HepG2 (cell line): ENCODE results near the gene PTH1R. TPM values are rescaled to one million over a fixed set of nuclear protein-coding genes. Genes with fewer than 3 reads are reported as not detected.

ENCODE experiments used
- ATAC-seq: fragments of 200-7000 bp; cut with Tn5 transposase; 3 replicates; pipeline ENCODE4 v1.9.1; 2020; ENCODE audit warnings: mild to moderate bottlenecking, moderate library complexity
- BruUV-seq: library from RNA; stranded (reverse); fragments of 400-500 nt; replicated peaks from 2 replicates; lab custom pipeline; 2021; lab: Mats Ljungman, UMichigan
- CTCF ChIA-PET: fragments of 300-600 bp; formaldehyde crosslinking; extraction: SDS; loops from one replicate; lab custom pipeline; 2021; ENCODE audit warnings: low total read pairs, inconsistent platforms, low intra/inter-chr PET ratio; lab: Yijun Ruan, JAX
- POLR2A ChIA-PET: fragments of 350-600 bp; sonication (Branson Sonifier 250); formaldehyde crosslinking; loops from one replicate; lab custom pipeline; 2020; ENCODE audit warnings: antibody characterized with exemption, inconsistent platforms; lab: Yijun Ruan, JAX
- DNase-seq: peaks from one replicate; pipeline ENCODE4 v3.0.0-alpha.2; 2015; ENCODE audit warnings: low spot score
- FAIRE-seq: peaks from 3 replicates; lab custom pipeline; 2011; peaks lifted over from hg19 to GRCh38; lab: Jason Lieb, UNC
- H2AFZ ChIP-seq: one replicate; pipeline ENCODE4 v1.6.1; 2011; ENCODE audit warnings: low read length, inconsistent platforms
- H3K27ac ChIP-seq: fragments of 300-600 bp; 3 replicates; pipeline ENCODE4 v1.8.0; 2011; ENCODE audit warnings: mixed run types, mild to moderate bottlenecking, mixed read lengths, low read length, inconsistent platforms; ENCODE audit not compliant: insufficient read depth; ENCODE audit errors: extremely low read length
- H3K27me3 ChIP-seq, 2 experiments: fragments of 200-600 bp in 1 of 2; 2 replicates in 1 of 2; 3 replicates in 1 of 2; pipeline versions ENCODE4 v1.6.0 to v1.8.0; 2011; ENCODE audit warnings: low read length in 2 of 2, mild to moderate bottlenecking in 2 of 2, moderate library complexity in 2 of 2, inconsistent platforms in 1 of 2; ENCODE audit not compliant: insufficient read depth in 2 of 2, control insufficient read depth in 1 of 2
- H3K36me3 ChIP-seq, 2 experiments: fragments of 200-600 bp in 1 of 2; replicated peaks in 1 of 2; 2 replicates in 1 of 2; 3 replicates in 1 of 2; pipeline versions ENCODE4 v1.5.1 to v1.8.0; 2011; ENCODE audit warnings: low read length in 2 of 2, inconsistent platforms in 1 of 2; ENCODE audit not compliant: insufficient read depth in 2 of 2, control insufficient read depth in 1 of 2
- H3K4me1 ChIP-seq: 2 replicates; pipeline ENCODE4 v1.5.1; 2012; ENCODE audit warnings: low read length, inconsistent platforms; ENCODE audit not compliant: insufficient read depth
- H3K4me2 ChIP-seq: 2 replicates; pipeline ENCODE4 v1.6.0; 2011; ENCODE audit warnings: low read depth, low read length, inconsistent platforms
- H3K4me3 ChIP-seq, 3 experiments: fragments of 200-600 bp in 1 of 3; sonication (generic), shearing (Covaris generic) in 1 of 3; replicated peaks in 1 of 3; 2 replicates each; pipeline ENCODE4 v1.5.1; 2011 to 2016; ENCODE audit warnings: low read length in 3 of 3, inconsistent platforms in 2 of 3, low read depth in 2 of 3, mild to moderate bottlenecking in 2 of 3, control low read depth in 1 of 3, mixed read lengths in 1 of 3; ENCODE audit not compliant: insufficient read depth in 1 of 3
- H3K79me2 ChIP-seq: one replicate; pipeline ENCODE4 v1.6.1; 2011; ENCODE audit warnings: low read length, inconsistent platforms; ENCODE audit not compliant: insufficient read depth
- H3K9ac ChIP-seq: 2 replicates; pipeline ENCODE4 v1.6.0; 2011; ENCODE audit warnings: mild to moderate bottlenecking, low read depth, low read length, inconsistent platforms; ENCODE audit not compliant: insufficient read depth
- H3K9me3 ChIP-seq: 2 replicates; pipeline ENCODE4 v1.5.1; 2012; ENCODE audit warnings: mild to moderate bottlenecking, low read length
- H4K20me1 ChIP-seq: 2 replicates; pipeline ENCODE4 v1.6.0; 2011; ENCODE audit warnings: inconsistent platforms, mild to moderate bottlenecking, low read length, moderate library complexity; ENCODE audit not compliant: insufficient read depth
- BCL6 ChIP-seq: IDR thresholded peaks from 2 replicates; pipeline ENCODE4 v1.6.1; 2016; ENCODE audit warnings: missing genetic modification reagents, missing compliant biosample characterization
- ERF ChIP-seq: IDR thresholded peaks from 2 replicates; pipeline ENCODE4 v1.6.1; 2018; ENCODE audit warnings: missing biosample characterization, missing genetic modification reagents
- HDAC1 ChIP-seq: sonication (generic); formaldehyde crosslinking; IDR thresholded peaks from 2 replicates; pipeline ENCODE4 v1.5.1; 2020; ENCODE audit warnings: mild to moderate bottlenecking, missing genetic modification reagents
- HMG20A ChIP-seq: IDR thresholded peaks from 2 replicates; pipeline ENCODE4 v1.6.1; 2016; ENCODE audit warnings: borderline replicate concordance
- MBNL3 ChIP-seq: fragments of 250-450 bp; sonication (Bioruptor Pico); conservative IDR thresholded peaks from 2 replicates; pipeline ENCODE4 v1.8.0; 2022; ENCODE audit warnings: mild to moderate bottlenecking, inconsistent platforms
- RBM22 ChIP-seq: fragments of 200-400 bp; formaldehyde crosslinking; optimal IDR thresholded peaks from 2 replicates; pipeline ENCODE3; 2017; ENCODE audit warnings: mild to moderate bottlenecking, low read length, moderate library complexity
- TBX3 ChIP-seq: fragments of 450-650 bp; IDR thresholded peaks from 2 replicates; pipeline ENCODE4 v1.6.1; 2017; ENCODE audit warnings: antibody characterized with exemption, mild to moderate bottlenecking, inconsistent platforms, borderline replicate concordance
- TCF7 ChIP-seq: sonication (generic); IDR thresholded peaks from 2 replicates; pipeline ENCODE4 v1.6.1; 2016; ENCODE audit warnings: antibody characterized with exemption, low read depth
- TEF ChIP-seq: sonication (generic); formaldehyde crosslinking; IDR thresholded peaks from 2 replicates; pipeline ENCODE4 v1.5.0; 2020; ENCODE audit warnings: missing genetic modification reagents
- TRAFD1 ChIP-seq: sonication (generic); formaldehyde crosslinking; IDR thresholded peaks from 2 replicates; pipeline ENCODE4 v1.5.1; 2020; ENCODE audit warnings: missing genetic modification reagents, mild to moderate bottlenecking, borderline replicate concordance
- ZKSCAN8 ChIP-seq: IDR thresholded peaks from 2 replicates; pipeline ENCODE4 v1.6.1; 2016; ENCODE audit warnings: borderline replicate concordance, missing genetic modification reagents, missing compliant biosample characterization
- ZNF281 ChIP-seq: sonication (generic); formaldehyde crosslinking; IDR thresholded peaks from 2 replicates; pipeline ENCODE4 v1.4.0; 2020; ENCODE audit warnings: missing genetic modification reagents, borderline replicate concordance
- ZNF350 ChIP-seq: sonication (generic); formaldehyde crosslinking; IDR thresholded peaks from 2 replicates; pipeline ENCODE4 v1.4.0; 2020; ENCODE audit warnings: mild to moderate bottlenecking, low read depth, missing genetic modification reagents, borderline replicate concordance
- ZNF788 ChIP-seq: sonication (generic); formaldehyde crosslinking; IDR thresholded peaks from 2 replicates; pipeline ENCODE4 v1.5.0; 2020; ENCODE audit warnings: mild to moderate bottlenecking, missing genetic modification reagents, borderline replicate concordance
- WGBS: methylation state at CpG from one replicate; pipeline ENCODE4 v1.1.6; 2017; ENCODE audit warnings: low lambda C conversion rate; 5-methylcytosine and 5-hydroxymethylcytosine counted together
- in situ Hi-C: cut with HindIII; loops from 2 replicates; pipeline ENCODE4 v1.10.0; 2017; ENCODE audit warnings: low pct_unique_long_range_greater_than_20kb; ENCODE audit not compliant: extremely low pct_ligation_motif_present
- intact Hi-C: fragments of 100-400 bp; cut with micrococcal nuclease; formaldehyde crosslinking; loops from one replicate; pipeline ENCODE4 v1.10.0; 2022; ENCODE audit not compliant: unreplicated experiment
- polyA plus RNA-seq, 8 experiments: library from polyadenylated mRNA; depleted of rRNA in 3 of 8; stranded (reverse) in 7 of 8; unstranded in 1 of 8; fragments of >200 nt; fragmentation: Illumina TruSeq in 4 of 8; extraction: Trizol in 4 of 8; gene quantifications; 2 replicates each; pipeline versions ENCODE4 v1.2.1 to v1.2.3, GENCODE V29; 2011 to 2016; ENCODE audit warnings: low read depth in 4 of 8, missing spikeins in 1 of 8, mixed read lengths in 1 of 8; ENCODE audit not compliant: insufficient read depth in 1 of 8
- total RNA-seq, 5 experiments: library from RNA; depleted of rRNA; stranded (reverse); fragments of >200 nt; fragmentation: Illumina TruSeq; extraction: Trizol; gene quantifications; 2 replicates each; pipeline ENCODE4 v1.2.3, GENCODE V29; 2016; ENCODE audit warnings: low read depth in 1 of 5

PTH1R gene
- total and polyA plus RNA-seq, 2 of the 13 experiments (the other 11 are each of a cell fraction or from before 2014, with no cell fraction given): not detected

GRCh38 chr3:46943237-46944187, 66.0 kb downstream of the PTH1R start:
- H3K36me3 ChIP-seq: peaks cover 6 to 42% of the 10 kb centered on the region in 2 experiments
- BruUV-seq: no TSS peak
- peak; percentile 94 for DNase-seq
- in situ Hi-C loops: no loop called here
- H3K27me3 ChIP-seq: no peaks in the 10 kb centered on the region
- H3K27ac ChIP-seq: peak overlapping the region; percentile 73
- H3K4me3 ChIP-seq: peak overlapping the region in 2 of 3 experiments; percentile 1 to 27; a peak in 2 of 6 replicates
- peaks cover 25% of the 10 kb centered on the region for H4K20me1 ChIP-seq
- no peaks in the 10 kb centered on the region for H3K9me3 ChIP-seq
- FAIRE-seq: peak; percentile 98
- CTCF ChIA-PET: no interaction called here
- ATAC-seq: peak; percentile 64
- intact Hi-C loops: loop anchor here (1.0 kb wide), 1 partner anchor 27 kb away; no protein-coding TSS in a partner anchor
- H3K4me2 ChIP-seq: peak overlapping the region; percentile 71
- no peak overlapping the region for H2AFZ ChIP-seq
- peak overlapping the region; percentile 59 for H3K9ac ChIP-seq
- peaks cover 100% of the 10 kb centered on the region for H3K4me1 ChIP-seq
- WGBS: 9% methylated on average over 9 of the region's 12 CpGs
- H3K79me2 ChIP-seq: peaks cover 75% of the 10 kb centered on the region
- POLR2A ChIA-PET: interaction anchor here (1.1 to 2.1 kb wide), 7 partner anchors 8 to 39 kb away, joined by 4 to 16 read pairs (median 6); partner anchors contain the start of genes CCDC12 and NBEAL2
- TF ChIP-seq ZNF281 (CRISPR knock-in tag) (peak; percentile 47; the same call in 1 of the 2 replicates), ZNF788 (peak; percentile 49; the same call in 1 of the 2 replicates), TCF7 (peak; percentile 51), RBM22 (peak; percentile 78), TBX3 (no peak), BCL6 (peak; percentile 55), ZKSCAN8 (no peak), HMG20A (CRISPR knock-in tag) (peak; percentile 58), ERF (CRISPR knock-in tag) (peak; percentile 49; the same call in 1 of the 2 replicates), TEF (CRISPR knock-in tag) (no peak), TRAFD1 (no peak), MBNL3 (no peak), HDAC1 (CRISPR knock-in tag) (peak; percentile 56; the same call in 1 of the 2 replicates), ZNF350 (CRISPR knock-in tag) (0 out of 2 replicates have a peak, but pooled peaks have one; percentile 25)
